IPS-20b (cell line): ENCODE results near the gene SUN1.

Experiments
- H3K27ac ChIP-seq: one replicate; pipeline ENCODE4 v1.5.1; 2013; ENCODE audit warnings: low read length
- H3K27me3 ChIP-seq: 2 replicates; pipeline ENCODE4 v1.6.1; 2013; ENCODE audit warnings: mild to moderate bottlenecking, low read length, inconsistent platforms; ENCODE audit not compliant: insufficient read depth
- H3K36me3 ChIP-seq: 2 replicates; pipeline ENCODE4 v1.6.1; 2013; ENCODE audit warnings: low read depth, mild to moderate bottlenecking, inconsistent platforms, low read length, moderate library complexity; ENCODE audit not compliant: insufficient read depth
- H3K4me1 ChIP-seq: 2 replicates; pipeline ENCODE4 v1.6.1; 2013; ENCODE audit warnings: mild to moderate bottlenecking, control low read depth, inconsistent platforms, low read length, moderate library complexity; ENCODE audit not compliant: insufficient read depth
- H3K4me3 ChIP-seq: 2 replicates; pipeline ENCODE4 v1.5.1; 2013; ENCODE audit warnings: mild to moderate bottlenecking, low read length, inconsistent platforms
- H3K9ac ChIP-seq: 2 replicates; pipeline ENCODE4 v1.6.1; 2013; ENCODE audit warnings: low read depth, mild to moderate bottlenecking, inconsistent platforms, low read length, moderate library complexity
- H3K9me3 ChIP-seq: 2 replicates; pipeline ENCODE4 v1.6.1; 2013; ENCODE audit warnings: mild to moderate bottlenecking, low read depth, low read length, inconsistent platforms; ENCODE audit not compliant: insufficient read depth

SUN1 gene

DNA sequence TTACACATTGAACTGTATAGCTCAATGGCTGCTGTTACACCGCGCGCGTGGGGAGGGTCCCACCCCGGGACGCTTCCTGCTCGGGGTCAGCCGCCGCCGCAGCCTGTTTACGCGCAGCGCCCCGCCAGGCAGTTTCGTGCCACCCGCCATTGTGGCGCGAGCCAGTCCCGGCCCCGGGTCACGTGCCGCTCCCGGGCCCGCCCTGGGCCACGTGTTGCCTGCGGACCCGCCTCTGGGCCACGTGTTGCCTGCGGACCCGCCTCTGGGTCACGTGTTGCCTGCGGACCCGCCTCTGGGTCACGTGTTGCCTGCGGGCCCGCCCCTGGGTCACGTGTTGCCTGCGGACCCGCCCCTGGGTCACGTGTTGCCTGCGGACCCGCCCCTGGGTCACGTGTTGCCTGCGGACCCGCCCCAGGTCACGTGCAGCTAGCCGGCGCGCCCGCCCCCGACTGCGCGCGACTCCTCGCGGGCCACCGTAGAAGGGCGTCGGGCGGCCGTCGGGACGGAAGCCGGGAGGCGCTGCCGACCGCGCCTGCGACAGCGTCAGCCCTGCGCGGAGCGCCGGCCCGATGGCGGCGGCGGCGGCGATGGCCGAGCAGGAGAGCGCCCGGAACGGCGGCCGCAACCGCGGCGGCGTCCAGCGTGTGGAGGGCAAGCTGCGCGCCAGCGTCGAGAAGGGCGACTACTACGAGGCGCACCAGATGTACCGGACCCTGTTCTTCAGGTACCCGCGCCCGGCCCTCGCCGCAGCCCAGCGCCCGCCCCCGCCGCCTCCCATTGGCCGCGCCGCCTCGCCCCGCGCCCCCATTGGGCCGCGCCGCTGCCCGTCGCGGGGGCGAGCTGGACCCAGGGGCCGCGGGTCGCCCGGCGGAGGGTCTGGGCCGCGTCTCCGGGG lies 44.0 kb downstream of the SUN1 start, which contains the start of gene GET4:
Gene GET4 (plus strand): TSS at position 478 of the 895 bp plus-strand sequence. CDS start 92 bp downstream, at position 570.
- Histone ChIP-seq H3K4me1 (peaks cover 4% of the 10 kb centered on the region; the same call in 1 of the 2 replicates), H3K9ac (peak within 1 kb of the TSS; percentile 87), H3K36me3 (peaks cover 49% of the 10 kb centered on the region)

DNA sequence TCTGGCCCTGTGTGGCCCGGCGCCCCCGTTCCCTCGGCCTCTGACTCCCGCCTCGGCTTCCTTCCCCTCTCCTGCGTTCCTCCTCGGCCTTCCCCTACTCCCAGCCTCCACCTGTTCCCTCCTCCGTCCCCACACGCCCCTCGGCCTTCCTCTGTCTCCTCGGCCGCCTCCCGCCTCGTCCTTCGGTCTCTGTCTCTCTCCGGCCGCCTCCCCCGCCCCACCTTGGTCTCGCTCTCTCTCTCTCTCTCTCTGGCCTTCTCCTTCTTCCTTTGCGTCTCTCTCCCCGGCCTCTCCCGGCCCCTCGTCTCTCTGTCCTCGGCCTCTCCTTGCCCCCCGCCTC lies 44.7 kb downstream of the SUN1 start:
- Histone ChIP-seq H3K27ac (peak overlapping the region; percentile 32), H3K9ac (peak overlapping the region; percentile 87), H3K9me3 (no peaks in the 10 kb centered on the region), H3K27me3 (no peaks in the 10 kb centered on the region), H3K4me3 (peak overlapping the region; percentile 81), H3K36me3 (peaks cover 48% of the 10 kb centered on the region), H3K4me1 (peaks cover 4% of the 10 kb centered on the region; the same call in 1 of the 2 replicates)

More for the DNA sequence above, 44.0 kb downstream of the SUN1 start, which contains the start of gene GET4:
- Histone ChIP-seq H3K27ac (peak within 1 kb of the TSS; percentile 32), H3K4me3 (peak within 1 kb of the TSS; percentile 81), H3K27me3 (no peaks in the 10 kb centered on the region), H3K9me3 (no peaks in the 10 kb centered on the region)

DNA sequence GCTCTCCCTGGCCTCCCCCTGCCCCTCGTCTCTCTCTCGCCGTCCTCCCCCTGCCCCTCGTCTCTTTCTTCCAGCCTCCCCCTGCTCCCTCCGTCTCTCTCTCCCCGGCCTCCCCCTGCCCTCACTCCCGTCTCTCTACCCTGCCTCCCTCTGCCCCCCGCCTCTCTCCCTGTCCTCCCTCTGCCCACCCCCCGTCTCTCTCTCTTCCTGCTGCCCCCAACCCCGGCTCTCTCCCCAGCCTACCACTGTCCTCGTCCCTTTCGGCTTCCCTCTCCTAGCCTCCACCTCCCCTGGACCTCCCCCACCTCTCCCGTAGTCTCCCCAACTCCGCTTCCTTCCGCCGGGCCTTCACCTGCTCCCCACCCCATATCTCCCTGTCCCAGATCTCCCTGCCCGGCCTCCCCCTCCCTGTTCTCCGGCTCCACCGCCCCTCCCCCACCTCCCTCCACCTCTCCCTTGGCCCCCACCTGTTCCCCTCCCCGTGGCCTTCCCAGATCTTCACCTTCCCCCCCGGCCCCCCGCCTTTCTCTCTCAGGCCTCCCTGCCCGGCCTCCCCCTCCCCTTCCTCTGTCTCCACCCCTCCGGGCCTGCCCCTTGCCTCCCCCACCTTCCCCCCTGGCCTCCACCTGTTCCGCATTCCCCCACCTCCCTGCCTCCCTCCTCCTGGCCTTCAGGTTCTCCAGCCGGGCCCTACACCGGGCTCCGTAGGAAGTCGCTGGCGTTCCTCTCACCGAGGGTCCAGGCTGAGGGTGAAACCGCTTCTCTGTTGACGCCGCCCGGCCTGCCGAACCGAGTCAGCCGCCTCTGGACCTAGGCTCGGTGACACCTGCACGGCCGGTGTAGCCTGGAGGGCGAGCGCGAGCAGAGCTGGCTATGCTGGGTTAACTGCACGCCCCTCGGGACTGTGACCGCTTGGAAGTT lies 45.3 kb downstream of the SUN1 start:
- peak overlapping the region; percentile 81 for H3K4me3 ChIP-seq
- H3K9ac ChIP-seq, result peak overlapping the region; percentile 87
- H3K27me3 ChIP-seq, result no peaks in the 10 kb centered on the region
- peak overlapping the region; percentile 32 for H3K27ac ChIP-seq
- H3K9me3 ChIP-seq, result no peaks in the 10 kb centered on the region
- H3K4me1 ChIP-seq, result peaks cover 4% of the 10 kb centered on the region; the same call in 1 of the 2 replicates
- H3K36me3 ChIP-seq, result peaks cover 45% of the 10 kb centered on the region

- no peaks in the 10 kb centered on the region; the same call in 1 of the 2 replicates for H3K4me1 ChIP-seq
- no peak overlapping the region for H3K4me3 ChIP-seq
- peaks cover 33% of the 10 kb centered on the region for H3K36me3 ChIP-seq
These were observed 46.8 kb downstream of the SUN1 start for GRCh38 chr7:879093-879492.

GRCh38 chr7:879706-880105 lies 47.4 kb downstream of the SUN1 start:
- Histone ChIP-seq H3K27me3 (no peaks in the 10 kb centered on the region), H3K4me1 (no peaks in the 10 kb centered on the region; the same call in 1 of the 2 replicates), H3K36me3 (peaks cover 29% of the 10 kb centered on the region), H3K4me3 (no peak overlapping the region), H3K27ac (no peak overlapping the region), H3K9ac (no peak overlapping the region), H3K9me3 (no peaks in the 10 kb centered on the region)

More at GRCh38 chr7:879093-879492, 46.8 kb downstream of the SUN1 start:
- H3K9ac ChIP-seq, result no peak overlapping the region
- no peaks in the 10 kb centered on the region for H3K27me3 ChIP-seq
- H3K9me3 ChIP-seq, result no peaks in the 10 kb centered on the region
- no peak overlapping the region for H3K27ac ChIP-seq

- Histone ChIP-seq H3K9ac (no peak overlapping the region), H3K27ac (no peak overlapping the region), H3K36me3 (peaks cover 22% of the 10 kb centered on the region), H3K9me3 (no peaks in the 10 kb centered on the region), H3K4me1 (no peaks in the 10 kb centered on the region; the same call in 1 of the 2 replicates), H3K4me3 (no peak overlapping the region), H3K27me3 (no peaks in the 10 kb centered on the region)
These were observed 48.2 kb downstream of the SUN1 start for GRCh38 chr7:880450-880849.

DNA sequence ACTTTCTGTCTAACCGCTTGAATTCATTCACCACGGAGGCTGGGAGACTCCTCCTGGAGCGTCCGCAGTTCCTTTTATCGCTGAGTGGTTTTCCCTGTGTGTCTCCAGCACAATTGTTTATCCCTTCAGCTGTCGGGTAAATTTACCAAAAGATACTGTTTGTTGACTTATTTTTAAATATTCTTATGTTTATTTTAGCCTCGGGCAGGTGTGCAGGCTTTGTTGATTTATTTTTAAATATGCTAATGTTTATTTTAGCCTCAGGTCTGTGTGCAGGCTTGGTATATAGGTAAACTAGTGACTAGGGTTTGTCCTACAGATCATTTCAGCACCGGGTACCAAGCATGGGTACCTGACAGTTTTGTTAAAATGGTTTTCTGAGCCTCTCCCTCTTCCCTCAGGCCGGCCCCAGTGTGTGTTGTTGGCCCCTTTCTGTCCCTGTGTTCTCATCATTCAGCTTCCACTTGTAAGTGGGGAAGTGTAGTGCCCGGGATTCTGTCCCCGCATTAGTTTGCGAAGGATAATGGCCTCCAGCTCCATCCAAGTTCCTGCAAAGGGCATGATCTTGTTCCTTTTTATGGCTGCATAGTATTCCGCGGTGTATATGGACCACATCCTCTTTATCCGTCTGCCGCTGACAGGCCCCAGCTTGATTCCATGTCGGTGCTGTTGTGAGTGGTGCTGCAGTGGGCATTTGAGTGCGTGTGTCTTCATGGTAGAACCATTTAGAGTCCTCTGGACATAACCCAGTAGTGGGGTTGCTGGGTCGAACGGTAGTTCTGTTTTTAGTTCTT lies 49.4 kb downstream of the SUN1 start:
- H3K27ac ChIP-seq, result no peak overlapping the region
- no peak overlapping the region for H3K9ac ChIP-seq
- no peak overlapping the region for H3K4me3 ChIP-seq
- no peaks in the 10 kb centered on the region for H3K27me3 ChIP-seq
- H3K4me1 ChIP-seq, result no peaks in the 10 kb centered on the region; the same call in 1 of the 2 replicates
- H3K36me3 ChIP-seq, result peaks cover 27% of the 10 kb centered on the region; the same call in 1 of the 2 replicates
- H3K9me3 ChIP-seq, result no peaks in the 10 kb centered on the region

GRCh38 chr7:882336-883035 lies 50.2 kb downstream of the SUN1 start:
- Histone ChIP-seq H3K27me3 (no peaks in the 10 kb centered on the region), H3K4me3 (no peak overlapping the region), H3K27ac (no peak overlapping the region), H3K9ac (0 out of 2 replicates have a peak overlapping the region, but pooled peaks have one; percentile 15), H3K9me3 (no peaks in the 10 kb centered on the region), H3K4me1 (no peaks in the 10 kb centered on the region; the same call in 1 of the 2 replicates), H3K36me3 (peaks cover 35% of the 10 kb centered on the region; the same call in 1 of the 2 replicates)

- Histone ChIP-seq H3K36me3 (peaks cover 43% of the 10 kb centered on the region; the same call in 1 of the 2 replicates), H3K9me3 (no peaks in the 10 kb centered on the region), H3K27ac (no peak overlapping the region), H3K27me3 (no peaks in the 10 kb centered on the region), H3K4me1 (no peaks in the 10 kb centered on the region), H3K4me3 (no peak overlapping the region), H3K9ac (0 out of 2 replicates have a peak overlapping the region, but pooled peaks have one; percentile 15)
These were observed 51.1 kb downstream of the SUN1 start for GRCh38 chr7:883055-884021.
